Measurements from ENCODE around the gene DPCD. TPM values are rescaled to one million over a fixed set of nuclear protein-coding genes. Genes with fewer than 3 reads are reported as not detected.

The DPCD gene
- total and polyA plus RNA-seq, 10 donors = 3.2 to 9.6 (median 4.5) TPM

DNA sequence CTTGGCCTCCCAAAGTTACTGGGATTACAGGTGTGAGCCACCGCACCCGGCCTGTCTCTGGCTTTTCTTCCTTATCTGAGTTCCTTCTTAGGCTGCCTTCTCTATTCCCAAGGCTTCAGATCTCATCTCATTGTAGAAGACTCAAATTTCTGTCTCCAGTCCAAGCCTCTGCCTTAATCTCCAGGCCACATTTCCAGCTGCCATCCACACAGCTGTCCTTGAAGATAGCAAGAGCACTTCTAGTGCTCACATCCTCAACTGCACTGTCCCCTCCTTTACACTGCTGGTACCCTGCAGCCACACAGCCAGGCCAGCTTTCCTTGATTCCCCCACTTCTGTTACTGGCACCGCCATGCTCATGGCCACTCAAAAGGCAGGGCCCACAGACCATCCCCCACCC lies 35.7 kb upstream of the DPCD start:
- TF ChIP-seq POLR2AphosphoS5 (IDR thresholded peaks at IDR 0.05) (no peak), POLR2A (IDR thresholded peaks at IDR 0.05) (no peak)
- TF ChIP-seq, protein P1, sequence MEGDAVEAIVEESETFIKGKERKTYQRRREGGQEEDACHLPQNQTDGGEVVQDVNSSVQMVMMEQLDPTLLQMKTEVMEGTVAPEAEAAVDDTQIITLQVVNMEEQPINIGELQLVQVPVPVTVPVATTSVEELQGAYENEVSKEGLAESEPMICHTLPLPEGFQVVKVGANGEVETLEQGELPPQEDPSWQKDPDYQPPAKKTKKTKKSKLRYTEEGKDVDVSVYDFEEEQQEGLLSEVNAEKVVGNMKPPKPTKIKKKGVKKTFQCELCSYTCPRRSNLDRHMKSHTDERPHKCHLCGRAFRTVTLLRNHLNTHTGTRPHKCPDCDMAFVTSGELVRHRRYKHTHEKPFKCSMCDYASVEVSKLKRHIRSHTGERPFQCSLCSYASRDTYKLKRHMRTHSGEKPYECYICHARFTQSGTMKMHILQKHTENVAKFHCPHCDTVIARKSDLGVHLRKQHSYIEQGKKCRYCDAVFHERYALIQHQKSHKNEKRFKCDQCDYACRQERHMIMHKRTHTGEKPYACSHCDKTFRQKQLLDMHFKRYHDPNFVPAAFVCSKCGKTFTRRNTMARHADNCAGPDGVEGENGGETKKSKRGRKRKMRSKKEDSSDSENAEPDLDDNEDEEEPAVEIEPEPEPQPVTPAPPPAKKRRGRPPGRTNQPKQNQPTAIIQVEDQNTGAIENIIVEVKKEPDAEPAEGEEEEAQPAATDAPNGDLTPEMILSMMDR (IDR thresholded peaks at IDR 0.05 in 8 of 11, conservative IDR thresholded peaks at IDR 0.05 in 3 of 11) = no peak
- Histone ChIP-seq H3K4me3 (no peak overlapping the region), H3K27ac (no peak overlapping the region), H3K9me3 (no peaks in the 10 kb centered on the region), H3K4me1 (no peaks in the 10 kb centered on the region), H3K36me3 (peaks cover 0 to 59% (median 15%) of the 10 kb centered on the region in 6 donors), H3K27me3 (replicated peaks in 1 of 7) (no peaks in the 10 kb centered on the region)
- intact Hi-C loops (cut with DNase I; ENCODE audit: low total_unique reads) = no loop called here
- 90 to 100% (median 94%) methylated on average over 3 of the region's 3 CpGs for WGBS, 5 donors
- DNase-seq = no peak

DNA sequence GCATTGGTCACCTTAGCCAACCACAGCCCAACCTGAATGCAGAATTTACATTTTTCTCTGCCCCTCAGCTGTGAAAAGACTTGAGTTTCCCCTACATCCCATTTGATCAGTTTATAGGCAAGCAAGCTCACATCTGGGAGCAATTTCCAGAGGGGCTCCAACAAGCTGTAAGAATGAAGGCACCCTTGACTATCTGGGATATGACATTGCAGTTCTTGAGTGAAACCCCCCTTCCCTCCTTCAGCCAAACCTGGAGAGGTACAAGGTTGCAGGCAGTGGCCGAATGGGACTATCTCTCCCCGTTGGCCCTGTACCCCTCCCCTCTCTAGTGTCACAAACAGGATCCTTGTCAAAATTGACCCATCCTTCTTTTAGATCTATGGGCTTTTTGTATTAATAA lies 30.6 kb upstream of the DPCD start:
- Histone ChIP-seq H3K36me3 (peaks cover 0 to 35% (median 12%) of the 10 kb centered on the region in 6 donors), H3K4me3 (no peak overlapping the region), H3K4me1 (peaks cover 0 to 29% (median 9%) of the 10 kb centered on the region in 6 donors), H3K27me3 (replicated peaks in 1 of 7) (peaks cover 0 to 7% (median 0%) of the 10 kb centered on the region in 7 donors), H3K9me3 (no peaks in the 10 kb centered on the region), H3K27ac (no peak overlapping the region)
- DNase-seq = no peak
- intact Hi-C loops (cut with DNase I; ENCODE audit: low total_unique reads) = no loop called here
- TF ChIP-seq POLR2AphosphoS5 (IDR thresholded peaks at IDR 0.05) (no peak), POLR2A (IDR thresholded peaks at IDR 0.05) (no peak)
- TF ChIP-seq, protein P1 (IDR thresholded peaks at IDR 0.05 in 8 of 11, conservative IDR thresholded peaks at IDR 0.05 in 3 of 11) = no peak
- 82 to 100% (median 91%) methylated on average over 2 of the region's 2 CpGs for WGBS, 5 donors

DNA sequence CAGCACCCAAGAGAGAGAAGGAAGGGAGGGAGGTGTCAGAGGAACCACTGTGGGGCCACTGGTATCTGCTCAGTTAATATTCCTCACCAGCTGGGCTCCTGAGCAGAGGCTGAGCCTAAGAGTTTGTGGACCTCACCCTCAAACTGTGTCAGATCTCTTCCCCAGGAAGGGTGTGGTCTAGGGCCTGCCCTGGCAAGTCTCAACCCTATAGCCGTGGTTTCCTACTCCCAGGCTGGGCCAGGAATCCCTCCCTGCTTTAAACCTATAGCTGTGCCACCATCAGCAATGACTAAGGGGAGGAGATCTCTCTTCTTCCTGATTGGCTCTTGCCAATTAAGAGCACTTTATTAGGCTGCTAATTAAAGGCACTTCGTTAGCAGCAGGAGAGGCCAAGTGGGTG lies 29.9 kb upstream of the DPCD start:
- Histone ChIP-seq H3K4me3 (no peak overlapping the region), H3K27ac (no peak overlapping the region), H3K9me3 (no peaks in the 10 kb centered on the region), H3K4me1 (peaks cover 0 to 29% (median 9%) of the 10 kb centered on the region in 6 donors), H3K36me3 (peaks cover 0 to 28% (median 10%) of the 10 kb centered on the region in 6 donors), H3K27me3 (replicated peaks in 1 of 7) (peaks cover 0 to 13% (median 0%) of the 10 kb centered on the region in 7 donors)
- 43 to 65% (median 55%) methylated on average over 2 of the region's 2 CpGs for WGBS, 5 donors
- intact Hi-C loops (cut with DNase I; ENCODE audit: low total_unique reads) = no loop called here
- no peak for DNase-seq
- TF ChIP-seq, protein P1 (IDR thresholded peaks at IDR 0.05 in 8 of 11, conservative IDR thresholded peaks at IDR 0.05 in 3 of 11) = no peak
- no peak for TF ChIP-seq POLR2AphosphoS5 (IDR thresholded peaks at IDR 0.05)
- no peak for TF ChIP-seq POLR2A (IDR thresholded peaks at IDR 0.05)

DNA sequence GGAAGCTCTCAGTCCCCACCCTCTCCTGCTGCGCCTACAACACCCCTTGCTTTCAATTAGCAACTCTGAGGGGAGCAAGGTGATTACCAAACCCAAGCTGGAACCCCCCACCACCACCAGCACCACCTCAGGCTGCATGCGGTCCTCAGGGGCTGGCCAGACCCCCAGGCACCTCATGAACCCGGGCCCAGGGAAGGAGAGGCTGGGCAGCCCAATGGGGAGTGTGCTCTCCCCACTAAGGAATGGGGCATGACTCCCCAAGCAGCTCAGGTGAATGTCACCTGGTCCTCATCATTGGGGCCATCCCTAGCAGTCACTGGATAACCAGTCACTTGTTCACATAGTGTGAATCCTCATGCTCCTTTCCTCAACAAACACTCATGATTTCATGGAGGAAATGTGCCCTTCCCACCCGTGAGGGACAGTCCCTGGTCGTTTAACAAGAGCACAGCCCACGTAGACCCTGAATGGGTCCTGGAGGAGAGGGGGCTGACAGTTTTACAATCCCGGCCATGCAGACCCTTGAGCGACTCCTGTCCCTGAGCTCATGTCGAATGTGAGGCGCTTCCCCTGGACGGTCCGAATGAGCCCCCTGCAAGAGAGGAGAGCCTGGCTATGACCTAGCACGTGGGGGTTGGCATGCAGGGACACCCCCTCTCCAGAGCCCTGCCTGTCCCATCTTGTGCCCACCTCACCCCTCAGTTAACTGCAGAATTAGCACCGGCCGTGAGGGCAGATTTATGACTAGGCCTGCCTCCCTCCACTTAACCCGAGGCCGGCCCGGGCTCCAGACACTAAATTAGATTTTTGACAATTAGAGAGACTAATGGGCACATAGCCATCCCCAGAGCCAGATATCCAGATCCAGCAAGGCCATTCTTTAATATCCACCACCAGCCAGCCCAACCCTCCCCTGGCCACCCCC lies 29.2 kb upstream of the DPCD start:
- Histone ChIP-seq H3K36me3 (peaks cover 0 to 21% (median 8%) of the 10 kb centered on the region in 6 donors), H3K9me3 (no peaks in the 10 kb centered on the region), H3K27me3 (replicated peaks in 1 of 7) (peaks cover 0 to 15% (median 0%) of the 10 kb centered on the region in 7 donors), H3K4me1 (peaks cover 0 to 29% (median 9%) of the 10 kb centered on the region in 6 donors), H3K4me3 (no peak overlapping the region), H3K27ac (no peak overlapping the region)
- intact Hi-C loops (cut with DNase I; ENCODE audit: low total_unique reads) = no loop called here
- WGBS, 5 donors = 61 to 75% (median 65%) methylated on average over 15 to 18 of the region's 18 CpGs
- TF ChIP-seq POLR2AphosphoS5 (IDR thresholded peaks at IDR 0.05) = peak in 1 of 3 donors; percentile 27
- TF ChIP-seq POLR2A (IDR thresholded peaks at IDR 0.05) = no peak
- TF ChIP-seq, protein P1 (IDR thresholded peaks at IDR 0.05 in 8 of 11, conservative IDR thresholded peaks at IDR 0.05 in 3 of 11) = no peak
- DNase-seq = no peak

All from spleen (tissue), 11 donors.